Measurements from ENCODE around the gene SLC6A18. TPM values are rescaled to one million over a fixed set of nuclear protein-coding genes. Genes with fewer than 3 reads are reported as not detected.
"Not testable (repeated sequence)": the region's sequence is repeated elsewhere in the genome, so short reads cannot be mapped to it uniquely, and the experiment has no call there.

Gene SLC6A18
- total RNA-seq, 1 donor from 2014 or later = not detected

DNA sequence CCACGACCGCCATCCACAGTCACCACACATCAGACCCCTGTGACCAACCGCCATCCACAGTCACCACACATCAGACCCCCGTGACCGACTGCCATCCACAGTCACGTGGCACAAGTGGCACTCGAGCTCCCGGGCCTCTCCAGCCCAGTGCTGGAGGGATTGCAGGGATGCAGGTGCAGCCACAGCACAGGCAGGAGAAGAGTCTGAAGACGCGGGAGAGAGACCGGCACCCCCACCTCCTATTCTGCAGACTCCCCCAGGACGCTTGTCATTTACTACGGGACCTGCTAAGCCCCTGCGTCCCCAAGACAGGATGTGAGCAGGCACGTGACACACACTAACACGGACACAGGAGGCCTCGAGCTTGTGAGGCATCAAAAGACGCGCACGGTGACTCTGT is 48.6 kb downstream of the SLC6A18 start:
- TF ChIP-seq, protein P1, sequence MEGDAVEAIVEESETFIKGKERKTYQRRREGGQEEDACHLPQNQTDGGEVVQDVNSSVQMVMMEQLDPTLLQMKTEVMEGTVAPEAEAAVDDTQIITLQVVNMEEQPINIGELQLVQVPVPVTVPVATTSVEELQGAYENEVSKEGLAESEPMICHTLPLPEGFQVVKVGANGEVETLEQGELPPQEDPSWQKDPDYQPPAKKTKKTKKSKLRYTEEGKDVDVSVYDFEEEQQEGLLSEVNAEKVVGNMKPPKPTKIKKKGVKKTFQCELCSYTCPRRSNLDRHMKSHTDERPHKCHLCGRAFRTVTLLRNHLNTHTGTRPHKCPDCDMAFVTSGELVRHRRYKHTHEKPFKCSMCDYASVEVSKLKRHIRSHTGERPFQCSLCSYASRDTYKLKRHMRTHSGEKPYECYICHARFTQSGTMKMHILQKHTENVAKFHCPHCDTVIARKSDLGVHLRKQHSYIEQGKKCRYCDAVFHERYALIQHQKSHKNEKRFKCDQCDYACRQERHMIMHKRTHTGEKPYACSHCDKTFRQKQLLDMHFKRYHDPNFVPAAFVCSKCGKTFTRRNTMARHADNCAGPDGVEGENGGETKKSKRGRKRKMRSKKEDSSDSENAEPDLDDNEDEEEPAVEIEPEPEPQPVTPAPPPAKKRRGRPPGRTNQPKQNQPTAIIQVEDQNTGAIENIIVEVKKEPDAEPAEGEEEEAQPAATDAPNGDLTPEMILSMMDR (IDR thresholded peaks at IDR 0.05; ENCODE audit: insufficient read depth, low read length, poor library complexity, severe bottlenecking) = no peak
- no peak for DNase-seq (ENCODE audit: low read depth)
- Histone ChIP-seq H3K36me3 (ENCODE audit: control insufficient read depth, insufficient read depth, low read length) (no peaks in the 10 kb centered on the region), H3K27me3 (ENCODE audit: control insufficient read depth, insufficient read depth, low read length) (no peaks in the 10 kb centered on the region), H3K4me3 (ENCODE audit: low read depth, low read length) (no peak overlapping the region)

DNA sequence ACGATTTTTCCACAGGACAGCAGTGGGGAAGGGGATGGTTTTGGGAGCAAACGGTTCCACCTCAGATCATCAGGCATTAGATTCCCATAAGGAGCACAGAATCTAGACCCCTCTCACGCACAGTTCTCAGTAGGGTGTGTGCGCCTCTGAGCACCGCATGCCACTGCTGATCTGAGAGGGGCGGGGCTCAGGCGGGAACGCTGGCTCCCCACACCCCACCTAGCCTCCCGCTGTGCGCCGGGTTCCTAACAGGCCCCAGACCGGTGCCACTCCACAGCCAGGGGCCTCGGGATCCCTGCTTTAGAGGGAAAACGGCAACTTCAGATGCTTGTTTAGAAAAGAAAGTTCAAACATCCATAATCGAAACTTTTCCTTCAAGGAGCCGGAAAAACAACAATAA is 49.3 kb downstream of the SLC6A18 start:
- TF ChIP-seq, protein P1 (IDR thresholded peaks at IDR 0.05; ENCODE audit: insufficient read depth, low read length, poor library complexity, severe bottlenecking) = no peak
- H3K36me3 ChIP-seq (ENCODE audit: control insufficient read depth, insufficient read depth, low read length) = no peaks in the 10 kb centered on the region
- no peak overlapping the region for H3K4me3 ChIP-seq (ENCODE audit: low read depth, low read length)
- no peaks in the 10 kb centered on the region for H3K27me3 ChIP-seq (ENCODE audit: control insufficient read depth, insufficient read depth, low read length)
- no peak for DNase-seq (ENCODE audit: low read depth)

DNA sequence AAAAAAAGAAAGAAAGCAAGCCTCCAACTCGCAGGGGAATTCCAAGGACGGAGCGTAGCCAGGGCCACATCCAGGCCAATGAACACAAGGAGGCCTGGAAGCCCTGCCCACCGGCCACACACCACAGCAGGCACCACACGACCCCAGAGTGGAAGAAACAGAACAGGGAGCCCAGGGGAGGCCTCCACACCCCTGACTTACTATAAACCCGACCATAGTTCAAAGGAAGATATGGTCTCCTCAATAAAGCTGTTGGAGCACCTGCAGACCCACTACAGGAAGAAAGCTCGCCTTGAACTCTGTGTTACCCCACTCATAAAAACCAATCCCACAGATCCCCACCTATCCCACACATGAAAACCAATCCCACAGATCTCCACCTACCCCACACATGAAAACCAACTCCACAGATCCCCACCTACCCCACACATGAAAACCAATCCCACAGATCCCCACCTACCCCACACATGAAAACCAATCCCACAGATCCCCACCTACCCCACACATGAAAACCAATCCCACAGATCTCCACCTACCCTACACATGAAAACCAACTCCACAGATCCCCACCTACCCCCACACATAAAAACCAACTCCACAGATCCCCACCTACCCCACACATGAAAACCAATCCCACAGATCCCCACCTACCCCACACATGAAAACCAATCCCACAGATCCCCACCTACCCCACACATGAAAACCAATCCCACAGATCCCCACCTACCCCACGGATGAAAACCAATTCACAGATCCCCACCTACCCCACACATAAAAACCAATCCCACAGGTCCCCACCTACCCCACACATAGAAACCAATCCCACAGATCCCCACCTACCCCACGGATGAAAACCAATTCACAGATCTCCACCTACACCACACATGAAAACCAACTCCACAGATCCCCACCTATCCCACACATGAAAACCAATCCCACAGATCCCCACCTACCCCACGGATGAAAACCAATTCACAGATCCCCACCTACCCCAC is 50.5 kb downstream of the SLC6A18 start:
- H3K27me3 ChIP-seq (ENCODE audit: control insufficient read depth, insufficient read depth, low read length); DNase-seq (ENCODE audit: low read depth); H3K36me3 ChIP-seq (ENCODE audit: control insufficient read depth, insufficient read depth, low read length); H3K4me3 ChIP-seq (ENCODE audit: low read depth, low read length): not testable (repeated sequence)

DNA sequence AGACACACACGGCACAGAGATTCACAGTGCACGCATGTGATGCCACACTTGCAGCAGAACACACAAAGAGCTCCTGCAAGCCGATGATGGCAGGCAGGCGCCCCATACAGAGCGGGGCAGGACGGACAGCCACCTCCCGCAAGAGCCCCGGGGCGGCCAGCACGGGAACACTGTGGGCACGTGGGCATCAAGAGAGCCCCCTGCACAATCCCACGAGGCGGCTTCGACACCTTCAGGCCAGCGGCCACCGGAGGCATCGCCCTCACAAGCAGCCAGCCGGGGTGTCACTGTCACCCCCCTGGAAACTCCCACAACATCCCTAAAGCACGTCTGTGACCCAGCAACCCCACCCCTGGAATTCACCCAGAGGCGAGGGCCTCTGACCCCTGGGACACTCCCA is 51.7 kb downstream of the SLC6A18 start:
- no peak for DNase-seq (ENCODE audit: low read depth)
- Histone ChIP-seq H3K27me3 (ENCODE audit: control insufficient read depth, insufficient read depth, low read length) (no peaks in the 10 kb centered on the region), H3K4me3 (ENCODE audit: low read depth, low read length) (no peak overlapping the region), H3K36me3 (ENCODE audit: control insufficient read depth, insufficient read depth, low read length) (no peaks in the 10 kb centered on the region)
- TF ChIP-seq, protein P1 (IDR thresholded peaks at IDR 0.05; ENCODE audit: insufficient read depth, low read length, poor library complexity, severe bottlenecking) = no peak

DNA sequence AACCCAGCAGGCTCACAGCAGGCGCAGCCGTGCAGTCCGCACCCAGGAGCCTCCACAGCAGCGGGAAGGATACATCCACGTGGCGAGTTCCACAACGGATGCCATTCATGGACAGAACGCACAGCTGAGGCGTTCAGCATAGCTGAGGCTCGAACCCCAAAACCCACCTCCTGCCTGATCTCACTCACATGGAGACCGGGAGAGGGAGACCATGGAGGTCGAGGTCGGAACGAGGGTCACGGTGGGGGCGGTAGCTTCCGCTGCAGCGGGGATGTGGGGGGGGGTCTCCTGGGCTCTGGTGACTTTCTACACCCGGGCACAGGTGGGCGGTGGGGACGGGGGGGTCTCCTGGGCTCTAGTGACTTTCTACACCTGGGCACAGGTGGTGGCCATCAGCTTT is 52.1 kb downstream of the SLC6A18 start:
- no peaks in the 10 kb centered on the region for H3K36me3 ChIP-seq (ENCODE audit: control insufficient read depth, insufficient read depth, low read length)
- TF ChIP-seq, protein P1 (IDR thresholded peaks at IDR 0.05; ENCODE audit: insufficient read depth, low read length, poor library complexity, severe bottlenecking) = no peak
- H3K27me3 ChIP-seq (ENCODE audit: control insufficient read depth, insufficient read depth, low read length) = no peaks in the 10 kb centered on the region
- no peak for DNase-seq (ENCODE audit: low read depth)
- H3K4me3 ChIP-seq (ENCODE audit: low read depth, low read length) = no peak overlapping the region

DNA sequence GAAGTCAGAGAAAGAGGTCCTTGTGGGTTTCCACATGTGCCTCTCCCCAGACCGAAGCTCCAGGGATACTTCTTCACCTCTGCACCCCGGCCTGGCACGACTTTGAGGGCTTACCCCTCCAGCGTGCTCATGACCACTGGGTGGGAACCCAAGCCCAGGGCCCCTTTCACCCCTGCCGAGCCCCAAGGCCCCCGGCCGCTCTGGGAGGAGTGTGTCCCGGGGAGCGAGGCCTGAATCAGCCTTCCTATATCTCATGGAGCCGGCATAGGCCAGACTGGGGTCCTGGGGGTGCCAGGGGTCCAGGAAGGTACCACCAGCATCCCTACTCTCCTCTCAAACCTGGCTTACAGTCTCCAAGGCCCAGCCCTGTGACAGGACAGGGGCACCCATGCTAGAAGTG is 52.6 kb downstream of the SLC6A18 start:
- H3K27me3 ChIP-seq (ENCODE audit: control insufficient read depth, insufficient read depth, low read length) = no peaks in the 10 kb centered on the region
- TF ChIP-seq, protein P1 (IDR thresholded peaks at IDR 0.05; ENCODE audit: insufficient read depth, low read length, poor library complexity, severe bottlenecking) = no peak
- H3K36me3 ChIP-seq (ENCODE audit: control insufficient read depth, insufficient read depth, low read length) = no peaks in the 10 kb centered on the region
- no peak for DNase-seq (ENCODE audit: low read depth)
- no peak overlapping the region for H3K4me3 ChIP-seq (ENCODE audit: low read depth, low read length)

All from kidney epithelial cell (primary cell).